ENCODE results near the gene DYNLT4. TPM values are rescaled to one million over a fixed set of nuclear protein-coding genes. Genes with fewer than 3 reads are reported as not detected.
"Not testable (repeated sequence)": the region's sequence is repeated elsewhere in the genome, so short reads cannot be mapped to it uniquely, and the experiment has no call there.

The DYNLT4 gene
- total RNA-seq, 2 experiments from 2014 or later: 0.62 to 0.67 TPM

DNA sequence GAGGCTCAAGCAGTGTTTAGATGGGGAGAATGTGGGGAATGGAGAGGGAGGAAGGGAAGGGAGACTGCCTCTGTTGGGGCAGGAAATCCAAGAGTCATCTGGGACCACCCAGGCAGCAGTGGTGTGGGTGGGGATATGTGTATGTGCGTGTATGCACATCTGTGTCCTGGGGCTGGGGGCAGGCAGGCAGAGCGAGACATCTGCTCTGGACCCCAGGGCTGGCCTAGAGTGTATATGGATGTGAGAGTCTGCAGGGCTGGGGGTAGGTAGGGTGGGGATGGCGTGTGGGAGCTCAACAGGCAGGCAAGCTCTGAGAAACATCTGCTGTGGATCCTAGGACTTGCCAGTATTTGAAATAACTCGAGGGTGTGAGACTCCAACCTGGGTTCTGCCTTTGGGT is 32.4 kb upstream of the DYNLT4 start:
- H3K4me3 Mint-ChIP-seq: no peak overlapping the region
- H3K9me3 Mint-ChIP-seq: no peaks in the 10 kb centered on the region
- no peak for DNase-seq
- H3K36me3 Mint-ChIP-seq (ENCODE audit: low read depth): peaks cover 3% of the 10 kb centered on the region
- peaks cover 28% of the 10 kb centered on the region for H3K27me3 Mint-ChIP-seq (ENCODE audit: low read depth)
- CTCF ChIA-PET: no interaction called here
- no peak overlapping the region for H3K27ac Mint-ChIP-seq
- peaks cover 9% of the 10 kb centered on the region for H3K4me1 Mint-ChIP-seq (ENCODE audit: low read depth)
- intact Hi-C loops (cut with micrococcal nuclease): no loop called here

GRCh38 chr1:44838294-44838693 is 31.1 kb upstream of the DYNLT4 start:
- H3K4me3 Mint-ChIP-seq; H3K9me3 Mint-ChIP-seq; H3K36me3 Mint-ChIP-seq (ENCODE audit: low read depth); H3K27ac Mint-ChIP-seq; H3K4me1 Mint-ChIP-seq (ENCODE audit: low read depth); intact Hi-C loops (cut with micrococcal nuclease); DNase-seq: not testable (repeated sequence)
- CTCF ChIA-PET: interaction anchor here (0.7 to 1.0 kb wide), 3 partner anchors 25 to 369 kb away, joined by 3 to 7 read pairs (median 6); no protein-coding TSS in a partner anchor
- H3K27me3 Mint-ChIP-seq (ENCODE audit: low read depth): peaks cover 25% of the 10 kb centered on the region

DNA sequence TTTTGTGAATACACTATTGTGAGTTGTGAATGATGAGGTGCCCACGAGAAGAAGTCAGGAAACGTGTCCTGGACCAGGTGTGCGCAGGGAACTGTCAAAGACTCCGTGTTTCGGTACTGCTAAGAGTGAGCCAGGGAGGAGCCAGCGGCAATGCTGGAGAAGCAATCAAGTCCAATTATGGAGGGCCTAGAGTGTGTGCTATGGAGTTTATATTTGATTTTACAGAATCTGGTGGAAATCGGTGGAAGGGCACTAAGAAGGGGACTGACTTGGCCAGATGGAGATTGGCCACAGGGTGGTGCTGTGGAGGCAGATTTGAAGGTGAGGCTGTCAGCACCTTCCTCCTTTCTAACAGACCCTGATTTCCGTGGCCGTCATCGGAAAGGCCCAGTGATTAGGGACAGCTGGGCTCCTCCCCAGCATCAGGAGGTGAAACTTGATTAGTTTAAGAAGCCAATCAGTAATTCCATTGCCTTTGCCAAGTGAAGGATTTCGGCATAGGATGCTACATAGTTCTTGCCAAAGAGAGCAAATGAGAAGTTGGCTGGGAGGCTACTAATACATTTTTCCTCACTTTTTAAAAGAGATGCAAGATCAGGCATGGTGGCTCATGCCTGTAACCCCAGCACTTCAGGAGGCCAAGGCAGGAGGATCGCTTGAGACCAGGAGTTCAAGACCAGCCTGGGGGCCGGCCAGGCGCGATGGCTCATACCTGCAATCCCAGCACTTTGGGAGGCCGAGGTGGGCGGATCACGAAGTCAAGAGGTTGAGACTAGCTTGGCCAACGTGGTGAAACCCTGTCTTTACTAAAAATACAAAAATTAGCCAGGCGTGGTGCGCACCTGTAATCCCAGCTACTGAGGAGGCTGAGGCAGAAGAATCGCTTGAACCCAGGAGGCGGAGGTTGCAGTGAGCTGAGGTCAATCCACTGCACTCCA is 28.9 kb upstream of the DYNLT4 start:
- Mint-ChIP-seq H3K9me3 (no peaks in the 10 kb centered on the region), H3K4me1 (ENCODE audit: low read depth) (peaks cover 5% of the 10 kb centered on the region), H3K36me3 (ENCODE audit: low read depth) (no peaks in the 10 kb centered on the region), H3K27me3 (ENCODE audit: low read depth) (peaks cover 9% of the 10 kb centered on the region), H3K4me3 (no peak overlapping the region), H3K27ac (no peak overlapping the region)
- intact Hi-C loops (cut with micrococcal nuclease): loop anchor here (1.0 to 2.0 kb wide), 4 partner anchors 150 to 657 kb away; partner anchors contain the start of genes EIF2B3 and HECTD3
- peak; percentile 98 for DNase-seq
- CTCF ChIA-PET: interaction anchor here (0.6 to 2.2 kb wide), 16 partner anchors 8 to 467 kb away, joined by 3 to 15 read pairs (median 4); partner anchors contain the start of genes EIF2B3, HECTD3 and RNU5D-1

- CTCF ChIA-PET: interaction anchor here (0.7 to 2.2 kb wide), 5 partner anchors 15 to 611 kb away, joined by 3 to 7 read pairs (median 3); no protein-coding TSS in a partner anchor
- Mint-ChIP-seq H3K4me3 (no peak overlapping the region), H3K27me3 (ENCODE audit: low read depth) (peaks cover under 1% of the 10 kb centered on the region), H3K9me3 (no peaks in the 10 kb centered on the region), H3K4me1 (ENCODE audit: low read depth) (peaks cover 5% of the 10 kb centered on the region), H3K27ac (no peak overlapping the region), H3K36me3 (ENCODE audit: low read depth) (no peaks in the 10 kb centered on the region)
- intact Hi-C loops (cut with micrococcal nuclease): no loop called here
- DNase-seq: no peak
Measured at GRCh38 chr1:44834328-44834727, 27.2 kb upstream of the DYNLT4 start.

DNA sequence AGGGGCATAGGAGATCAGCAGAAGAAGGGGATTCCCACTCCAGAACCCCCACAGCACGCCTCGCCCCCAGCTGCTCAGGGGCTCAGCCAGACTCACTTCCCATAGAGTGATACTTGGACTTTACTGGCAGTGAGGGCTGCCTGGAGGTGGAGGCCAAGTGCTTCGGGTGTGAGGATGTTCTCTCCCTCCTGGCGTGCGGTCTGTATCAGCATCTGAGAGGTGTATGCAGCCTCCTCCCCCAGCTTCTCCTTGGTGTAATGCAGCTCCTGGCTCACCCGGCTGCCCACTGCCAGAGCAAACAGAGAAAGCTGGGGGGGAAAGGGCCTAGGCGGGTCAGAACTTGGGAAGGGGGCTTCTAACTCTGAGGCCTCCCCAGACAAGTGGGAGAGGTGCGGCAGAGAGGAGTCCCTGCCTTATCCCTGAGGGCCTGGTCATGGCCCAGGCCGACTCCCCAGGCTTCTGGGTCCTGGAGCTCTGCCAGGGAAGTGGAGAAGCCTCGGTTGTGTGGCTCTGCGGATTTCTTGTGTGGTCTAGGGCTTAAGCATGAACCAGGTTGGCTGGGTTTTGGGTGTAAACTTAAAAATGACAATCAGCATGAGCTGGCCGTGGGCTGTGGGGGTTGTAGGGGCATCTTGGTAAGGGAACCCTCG is 25.0 kb upstream of the DYNLT4 start:
- Mint-ChIP-seq H3K9me3 (no peaks in the 10 kb centered on the region), H3K27ac (no peak overlapping the region), H3K4me3 (no peak overlapping the region), H3K27me3 (ENCODE audit: low read depth) (no peaks in the 10 kb centered on the region), H3K4me1 (ENCODE audit: low read depth) (peaks cover 5% of the 10 kb centered on the region), H3K36me3 (ENCODE audit: low read depth) (no peaks in the 10 kb centered on the region)
- intact Hi-C loops (cut with micrococcal nuclease): no loop called here
- DNase-seq: no peak
- CTCF ChIA-PET: interaction anchor here (0.6 to 1.4 kb wide), 3 partner anchors 9 to 99 kb away, joined by 4 to 5 read pairs (median 4); no protein-coding TSS in a partner anchor

DNA sequence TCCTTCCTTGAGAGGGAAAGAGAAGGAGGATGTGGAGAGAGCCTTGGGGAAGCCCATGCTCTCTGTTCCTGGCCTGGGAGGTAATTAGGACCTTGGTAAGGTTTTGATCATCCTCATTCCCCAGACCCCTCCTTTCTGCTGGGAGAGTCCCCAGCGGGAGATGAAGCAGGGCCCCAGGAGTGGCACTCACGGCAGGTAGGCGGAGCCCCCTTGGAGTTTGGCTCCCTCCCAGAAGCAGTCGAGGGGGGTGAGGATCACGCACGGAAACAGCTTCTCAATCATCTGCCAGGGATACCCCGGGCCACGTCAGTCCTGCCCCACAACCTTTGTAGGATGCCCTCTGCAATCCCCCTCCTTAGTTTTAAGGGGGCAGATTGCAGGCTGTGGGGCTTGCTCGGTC is 24.4 kb upstream of the DYNLT4 start:
- intact Hi-C loops (cut with micrococcal nuclease): no loop called here
- Mint-ChIP-seq H3K27ac (no peak overlapping the region), H3K36me3 (ENCODE audit: low read depth) (no peaks in the 10 kb centered on the region)

DNA sequence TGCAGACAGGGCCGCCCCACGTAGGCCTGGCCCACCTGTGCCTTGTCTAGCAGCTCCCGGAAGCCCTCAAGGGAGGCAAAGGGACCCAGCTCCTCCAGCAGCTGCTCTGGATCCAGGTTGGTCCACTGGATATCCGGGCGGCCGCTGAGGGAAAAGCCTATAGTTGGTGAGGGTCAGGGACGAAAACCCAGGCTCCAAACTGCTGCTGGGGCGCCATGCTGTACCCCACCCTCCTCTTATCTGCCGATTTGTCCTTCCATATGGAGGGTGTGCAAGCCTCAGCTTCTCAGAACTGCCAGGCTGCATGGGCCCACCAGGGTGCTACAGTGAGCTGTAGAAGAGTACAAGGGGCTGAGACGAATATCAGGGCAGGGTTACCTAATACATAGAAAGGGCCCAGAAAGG is 23.8 kb upstream of the DYNLT4 start:
- Mint-ChIP-seq H3K4me1 (ENCODE audit: low read depth) (peaks cover 3% of the 10 kb centered on the region), H3K27ac (no peak overlapping the region), H3K27me3 (ENCODE audit: low read depth) (no peaks in the 10 kb centered on the region), H3K9me3 (no peaks in the 10 kb centered on the region), H3K4me3 (no peak overlapping the region), H3K36me3 (ENCODE audit: low read depth) (no peaks in the 10 kb centered on the region)
- intact Hi-C loops (cut with micrococcal nuclease): no loop called here
- CTCF ChIA-PET: interaction anchor here (0.6 to 1.6 kb wide), 2 partner anchors 46 to 90 kb away, joined by 4 to 5 read pairs; no protein-coding TSS in a partner anchor
- no peak for DNase-seq

More for the DNA sequence above, 24.4 kb upstream of the DYNLT4 start:
- CTCF ChIA-PET: interaction anchor here (0.6 to 1.4 kb wide), 3 partner anchors 9 to 99 kb away, joined by 4 to 5 read pairs (median 4); no protein-coding TSS in a partner anchor
- peaks cover 5% of the 10 kb centered on the region for H3K4me1 Mint-ChIP-seq (ENCODE audit: low read depth)
- no peaks in the 10 kb centered on the region for H3K9me3 Mint-ChIP-seq
- no peak overlapping the region for H3K4me3 Mint-ChIP-seq
- no peaks in the 10 kb centered on the region for H3K27me3 Mint-ChIP-seq (ENCODE audit: low read depth)
- no peak for DNase-seq

DNA sequence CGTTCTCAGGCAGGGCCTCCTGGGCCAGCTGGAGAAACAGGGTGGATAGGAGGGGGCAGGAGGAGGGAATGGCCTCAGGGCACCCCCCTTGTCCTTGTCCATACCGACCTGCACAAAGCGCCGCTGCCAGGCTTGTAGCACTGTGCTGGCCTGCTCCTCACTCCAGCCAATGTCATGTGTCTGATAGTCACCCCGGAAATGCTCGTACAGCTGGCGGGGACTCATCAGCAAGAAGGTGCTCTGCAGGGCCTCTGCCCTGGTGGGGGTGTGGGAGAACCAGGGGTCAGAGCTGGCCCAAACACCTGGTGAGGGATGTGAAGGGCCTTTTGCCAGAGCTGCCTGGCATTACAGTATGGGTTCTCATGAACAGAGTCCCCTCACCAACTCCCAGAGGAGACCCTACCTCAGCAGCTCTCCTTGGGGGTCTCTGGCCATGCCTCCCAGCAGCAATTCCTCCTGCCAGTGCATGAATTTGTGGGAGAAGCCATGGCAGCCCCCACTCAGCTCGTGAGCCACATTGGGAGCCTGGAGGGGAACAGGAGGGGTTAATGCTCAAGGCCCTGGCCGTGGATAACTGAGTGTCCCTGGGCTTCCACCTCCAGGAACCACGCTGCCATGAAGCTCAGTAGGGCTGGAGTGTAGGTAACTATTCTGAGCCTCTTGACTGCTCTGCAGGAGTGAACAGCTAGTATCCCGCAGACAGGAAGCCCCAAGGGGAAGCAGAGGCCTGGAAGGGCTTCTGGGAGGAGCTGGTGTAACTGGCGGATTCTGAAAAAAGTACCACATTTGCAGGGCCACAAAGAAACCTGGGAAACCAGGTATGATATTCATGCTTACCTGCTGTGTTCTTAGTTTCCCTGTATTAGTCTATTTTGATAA is 22.6 kb upstream of the DYNLT4 start:
- Mint-ChIP-seq H3K4me1 (ENCODE audit: low read depth) (no peaks in the 10 kb centered on the region), H3K36me3 (ENCODE audit: low read depth) (no peaks in the 10 kb centered on the region), H3K27ac (no peak overlapping the region), H3K9me3 (no peaks in the 10 kb centered on the region), H3K27me3 (ENCODE audit: low read depth) (no peaks in the 10 kb centered on the region), H3K4me3 (no peak overlapping the region)
- CTCF ChIA-PET: interaction anchor here (0.6 to 1.6 kb wide), 3 partner anchors 44 to 120 kb away, joined by 3 to 5 read pairs (median 5); no protein-coding TSS in a partner anchor
- intact Hi-C loops (cut with micrococcal nuclease): no loop called here
- DNase-seq: no peak

DNA sequence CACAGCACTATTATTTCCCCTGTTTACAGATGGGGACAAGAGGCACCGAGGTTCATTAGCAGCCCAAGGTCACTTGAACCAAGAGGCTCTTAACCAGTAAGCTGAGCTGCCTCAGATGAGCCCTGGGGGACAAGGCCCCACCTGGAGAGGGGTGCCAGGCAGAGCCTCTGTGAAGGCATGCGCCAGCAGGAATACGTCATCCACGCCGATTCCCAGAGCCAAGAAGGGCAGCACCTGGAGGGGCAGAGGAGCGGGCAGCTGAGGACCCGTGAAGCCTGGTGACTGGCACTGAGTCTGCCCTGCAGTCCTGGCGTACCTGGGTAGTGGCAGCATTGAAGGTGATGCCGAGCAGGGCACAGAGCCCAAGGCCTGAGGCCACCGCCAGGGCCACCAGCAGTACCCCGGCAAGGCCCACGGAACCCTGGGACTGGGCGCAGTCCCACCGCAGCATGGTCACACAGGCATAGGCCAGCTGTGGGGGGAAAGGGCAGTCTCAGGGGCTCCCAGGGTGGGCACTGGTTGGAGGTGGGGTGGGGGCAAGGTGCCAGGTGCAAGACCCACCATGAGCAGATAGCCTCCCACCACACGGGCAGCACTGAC is 21.8 kb upstream of the DYNLT4 start:
- Mint-ChIP-seq H3K36me3 (ENCODE audit: low read depth) (no peaks in the 10 kb centered on the region), H3K4me3 (no peak overlapping the region), H3K4me1 (ENCODE audit: low read depth) (no peaks in the 10 kb centered on the region), H3K27ac (no peak overlapping the region), H3K9me3 (no peaks in the 10 kb centered on the region), H3K27me3 (ENCODE audit: low read depth) (no peaks in the 10 kb centered on the region)
- intact Hi-C loops (cut with micrococcal nuclease): no loop called here
- CTCF ChIA-PET: interaction anchor here (1.6 kb wide), 1 partner anchor 111 kb away, joined by 3 read pairs; no protein-coding TSS in a partner anchor
- no peak for DNase-seq

GRCh38 chr1:44828003-44828651 is 21.0 kb upstream of the DYNLT4 start:
- Mint-ChIP-seq H3K27ac (no peak overlapping the region), H3K36me3 (ENCODE audit: low read depth) (no peaks in the 10 kb centered on the region), H3K27me3 (ENCODE audit: low read depth) (no peaks in the 10 kb centered on the region), H3K4me3 (no peak overlapping the region), H3K4me1 (ENCODE audit: low read depth) (no peaks in the 10 kb centered on the region), H3K9me3 (no peaks in the 10 kb centered on the region)
- no peak for DNase-seq
- CTCF ChIA-PET: interaction anchor here (1.1 to 1.6 kb wide), 2 partner anchors 19 to 110 kb away, joined by 3 read pairs; no protein-coding TSS in a partner anchor
- intact Hi-C loops (cut with micrococcal nuclease): no loop called here

Measured in activated naive CD4-positive, alpha-beta T cell treated with anti-CD3 and anti-CD28 coated beads for 36 hours (primary cell).